HG02678 (cell line): ENCODE measurements around the gene PRKACG.
"Not testable (repeated sequence)": the region's sequence is repeated elsewhere in the genome, so short reads cannot be mapped to it uniquely, and the experiment has no call there.

Experiments used
- ATAC-seq: cut with Tn5 transposase; IDR thresholded peaks from one replicate; pipeline ENCODE4 v1.9.1; 2021; ENCODE audit warnings: mild to moderate bottlenecking, moderate library complexity; ENCODE audit not compliant: unreplicated experiment

Gene PRKACG

GRCh38 chr9:69014013-69014412 lies at the start of gene PRKACG:
Gene PRKACG (minus strand): TSS chr9:69014113. CDS start chr9:69014092, 21 bp downstream.
- no peak for ATAC-seq

- ATAC-seq, result no peak
Observed at GRCh38 chr9:69062195-69062594, 48.3 kb upstream of the PRKACG start.

GRCh38 chr9:69060766-69061165 lies 46.9 kb upstream of the PRKACG start:
- ATAC-seq, result no peak

- no peak for ATAC-seq
Observed at GRCh38 chr9:69058101-69058500, 44.2 kb upstream of the PRKACG start.

- ATAC-seq, result no peak
Observed at GRCh38 chr9:69056191-69056815, 42.4 kb upstream of the PRKACG start.

- no peak for ATAC-seq
Observed at GRCh38 chr9:69054989-69055388, 41.1 kb upstream of the PRKACG start.

GRCh38 chr9:69050936-69051335 lies 37.0 kb upstream of the PRKACG start:
- not testable (repeated sequence) for ATAC-seq

- no peak for ATAC-seq
Observed at GRCh38 chr9:69049094-69049493, 35.2 kb upstream of the PRKACG start.

- ATAC-seq, result no peak
Observed at GRCh38 chr9:69047371-69047770, 33.5 kb upstream of the PRKACG start.

GRCh38 chr9:69046723-69047122 lies 32.8 kb upstream of the PRKACG start:
- ATAC-seq, result no peak

- ATAC-seq, result no peak
Observed at GRCh38 chr9:69045821-69046220, 31.9 kb upstream of the PRKACG start.

GRCh38 chr9:69044240-69045219 lies 30.6 kb upstream of the PRKACG start:
- ATAC-seq, result no peak

GRCh38 chr9:69040646-69041045 lies 26.7 kb upstream of the PRKACG start:
- no peak for ATAC-seq

- no peak for ATAC-seq
Observed at GRCh38 chr9:69036799-69037198, 22.9 kb upstream of the PRKACG start.

- peak; percentile 15 for ATAC-seq
Observed at GRCh38 chr9:69036309-69036708, 22.4 kb upstream of the PRKACG start.

- ATAC-seq, result peak; percentile 95
Observed at GRCh38 chr9:69035438-69036308, 21.8 kb upstream of the PRKACG start, which contains the start of gene FXN. Gene FXN (plus strand): TSS chr9:69035752. CDS start chr9:69035783, 31 bp downstream.

GRCh38 chr9:69034071-69034470 lies 20.2 kb upstream of the PRKACG start:
- no peak for ATAC-seq

- no peak for ATAC-seq
Observed at GRCh38 chr9:69030851-69031645, 17.1 kb upstream of the PRKACG start.

GRCh38 chr9:69029535-69029934 lies 15.6 kb upstream of the PRKACG start:
- no peak for ATAC-seq

- ATAC-seq, result no peak
Observed at GRCh38 chr9:69028754-69029153, 14.8 kb upstream of the PRKACG start.
